RKO (cell line): Measurements from ENCODE around the gene SUCLA2.
"Not testable (repeated sequence)": the region's sequence is repeated elsewhere in the genome, so short reads cannot be mapped to it uniquely, and the experiment has no call there.

Source experiments
- DNase-seq: peaks from one replicate; pipeline ENCODE4 v3.0.0-alpha.2; 2016; ENCODE audit warnings: low spot score

The SUCLA2 gene

GRCh38 chr13:48001114-48001881 is at the start of gene SUCLA2:
Gene SUCLA2, minus strand, starts transcription at chr13:48001273. Its CDS starts 4 bp downstream, at chr13:48001269.
- peak; percentile 93 for DNase-seq

GRCh38 chr13:48050550-48050949 is 49.5 kb upstream of the SUCLA2 start:
- DNase-seq = no peak

GRCh38 chr13:48043789-48044503 is 42.9 kb upstream of the SUCLA2 start:
- no peak for DNase-seq

GRCh38 chr13:48042894-48043293 is 41.8 kb upstream of the SUCLA2 start:
- no peak for DNase-seq

- no peak for DNase-seq
These were observed 39.8 kb upstream of the SUCLA2 start for GRCh38 chr13:48040896-48041295.

GRCh38 chr13:48040049-48040448 is 39.0 kb upstream of the SUCLA2 start:
- DNase-seq = no peak

- peak; percentile 18 for DNase-seq
These were observed 37.7 kb upstream of the SUCLA2 start for GRCh38 chr13:48038761-48039160.

GRCh38 chr13:48037346-48038173 is 36.5 kb upstream of the SUCLA2 start, which contains the start of gene NUDT15:
Gene NUDT15, plus strand, starts transcription at chr13:48037726. Its CDS starts 21 bp downstream, at chr13:48037747.
- peak; percentile 95 for DNase-seq

GRCh38 chr13:48029859-48030258 is 28.8 kb upstream of the SUCLA2 start:
- no peak for DNase-seq

GRCh38 chr13:48028066-48028465 is 27.0 kb upstream of the SUCLA2 start:
- DNase-seq = no peak

- DNase-seq = no peak
These were observed 18.7 kb upstream of the SUCLA2 start for GRCh38 chr13:48019796-48020195.

- DNase-seq = no peak
These were observed 17.6 kb upstream of the SUCLA2 start for GRCh38 chr13:48018637-48019036.

- DNase-seq = no peak
These were observed 13.3 kb upstream of the SUCLA2 start for GRCh38 chr13:48014359-48014758.

- no peak for DNase-seq
These were observed 11.6 kb upstream of the SUCLA2 start for GRCh38 chr13:48012668-48013067.

- no peak for DNase-seq
These were observed 9.6 kb upstream of the SUCLA2 start for GRCh38 chr13:48010698-48011097.

GRCh38 chr13:48009284-48009683 is 8.2 kb upstream of the SUCLA2 start:
- DNase-seq = no peak

GRCh38 chr13:48006396-48006795 is 5.3 kb upstream of the SUCLA2 start:
- DNase-seq = no peak

GRCh38 chr13:48004201-48004600 is 3.1 kb upstream of the SUCLA2 start:
- no peak for DNase-seq

- not testable (repeated sequence) for DNase-seq
These were observed 926 bp upstream of the SUCLA2 start for GRCh38 chr13:48001999-48002398.

- peak; percentile 31 for DNase-seq
These were observed 437 bp downstream of the SUCLA2 start for GRCh38 chr13:48000559-48001113.

- peak; percentile 5 for DNase-seq
These were observed 1.1 kb downstream of the SUCLA2 start for GRCh38 chr13:47999973-48000372.

- DNase-seq = no peak
These were observed 3.7 kb downstream of the SUCLA2 start for GRCh38 chr13:47997384-47997783.
